RPMI7951 (cell line): ENCODE results near the gene ERC1. TPM values are rescaled to one million over a fixed set of nuclear protein-coding genes. Genes with fewer than 3 reads are reported as not detected.

Experiments
- DNase-seq: peaks from one replicate; pipeline ENCODE4 v3.0.0-alpha.2; 2012; ENCODE audit warnings: low read depth
- total RNA-seq: library from RNA; depleted of rRNA; stranded (reverse); fragments of >200 nt; shearing (Covaris generic); gene quantifications from 2 replicates; pipeline ENCODE4 v1.2.3, GENCODE V29; 2014

Gene ERC1
- total RNA-seq, 1 experiment from 2014 or later = 11.7 TPM

- no peak for DNase-seq
These were observed 391.1 kb downstream of the ERC1 start for GRCh38 chr12:1382151-1382550.

GRCh38 chr12:1382826-1383225 lies 391.8 kb downstream of the ERC1 start:
- DNase-seq = no peak

GRCh38 chr12:1383758-1384157 lies 392.7 kb downstream of the ERC1 start:
- no peak for DNase-seq

DNA sequence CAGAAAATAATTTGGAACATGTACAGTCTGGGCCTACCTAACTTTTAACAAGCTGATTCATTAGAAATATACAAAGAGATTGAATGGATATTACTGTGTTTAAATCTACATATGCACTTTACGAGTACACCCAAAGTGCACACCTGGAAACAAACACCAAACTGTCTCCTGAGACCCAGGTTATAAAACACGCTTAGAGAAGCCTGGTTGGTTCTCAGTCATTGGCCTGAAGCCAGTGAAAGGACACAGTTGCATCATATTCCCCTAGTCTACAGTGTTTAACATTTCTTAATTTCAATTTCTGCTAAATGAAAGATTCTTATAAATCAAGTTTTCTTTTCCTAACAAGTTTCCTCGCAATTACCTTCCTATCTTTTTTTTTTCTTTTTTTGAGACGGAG lies 393.9 kb downstream of the ERC1 start:
- DNase-seq = no peak

DNA sequence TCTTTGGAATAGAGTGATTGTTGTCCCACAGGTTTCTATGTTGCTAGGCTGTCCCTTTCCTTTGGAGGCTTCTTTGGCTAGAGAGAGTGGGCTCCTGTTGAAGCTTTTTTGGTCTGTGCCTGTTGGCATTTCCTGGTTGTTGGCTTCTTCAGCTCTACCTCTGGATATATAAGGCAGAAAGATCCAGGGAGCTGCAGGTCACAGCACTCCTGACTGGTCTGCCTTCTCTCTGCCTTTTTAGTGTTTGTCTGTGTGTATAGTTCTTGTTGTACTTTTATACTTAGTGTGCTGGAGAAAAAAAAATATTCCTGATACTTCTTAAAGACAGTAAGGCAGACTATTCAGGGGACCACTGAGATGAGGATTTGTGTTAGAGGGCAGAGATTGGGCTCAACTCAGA lies 400.7 kb downstream of the ERC1 start:
- no peak for DNase-seq

DNA sequence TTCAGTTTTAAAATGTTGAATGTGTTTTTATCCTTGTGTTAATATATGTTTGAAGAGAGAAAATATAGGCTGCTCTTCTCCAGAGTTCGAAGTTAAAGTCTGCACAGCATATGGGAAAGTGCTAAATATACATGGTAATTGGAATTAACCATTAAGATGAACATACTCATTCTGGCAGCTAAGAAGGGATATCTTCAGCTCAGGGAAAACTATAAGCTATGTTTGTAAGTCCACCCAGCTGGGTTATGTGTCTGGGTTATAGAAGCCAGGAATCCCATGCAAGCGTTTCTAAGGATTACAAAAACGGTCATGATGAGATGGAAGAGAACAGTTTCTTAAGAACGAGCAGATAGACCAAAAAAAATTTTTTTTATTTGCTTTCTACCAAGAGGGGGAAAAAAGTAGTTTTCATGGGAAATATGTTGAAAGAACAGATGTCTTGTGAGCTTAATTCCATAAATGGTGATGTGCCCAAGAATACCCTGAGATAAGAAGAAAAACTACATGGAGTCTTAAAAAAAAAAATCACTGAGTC lies 404.5 kb downstream of the ERC1 start:
- DNase-seq = no peak

DNA sequence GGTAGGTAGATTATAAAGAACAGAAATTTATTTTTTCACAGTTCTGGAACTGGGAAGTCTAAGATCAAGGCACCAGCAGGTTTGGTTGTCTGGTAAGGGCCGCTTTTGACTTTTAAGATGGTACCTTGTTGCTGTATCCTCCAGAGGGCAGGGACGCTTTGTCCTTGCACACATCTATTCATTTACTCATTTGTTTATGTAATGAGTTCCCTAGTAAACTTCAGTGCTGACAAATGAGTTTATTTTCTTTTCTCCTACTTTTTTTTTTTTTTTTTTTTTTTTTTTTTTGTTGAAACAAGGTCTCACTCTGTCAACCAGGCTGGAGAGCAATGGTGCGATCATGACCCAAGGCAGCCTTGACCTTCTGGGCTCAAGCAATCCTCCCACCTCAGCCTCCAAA lies 407.6 kb downstream of the ERC1 start:
- DNase-seq = peak; percentile 33

DNA sequence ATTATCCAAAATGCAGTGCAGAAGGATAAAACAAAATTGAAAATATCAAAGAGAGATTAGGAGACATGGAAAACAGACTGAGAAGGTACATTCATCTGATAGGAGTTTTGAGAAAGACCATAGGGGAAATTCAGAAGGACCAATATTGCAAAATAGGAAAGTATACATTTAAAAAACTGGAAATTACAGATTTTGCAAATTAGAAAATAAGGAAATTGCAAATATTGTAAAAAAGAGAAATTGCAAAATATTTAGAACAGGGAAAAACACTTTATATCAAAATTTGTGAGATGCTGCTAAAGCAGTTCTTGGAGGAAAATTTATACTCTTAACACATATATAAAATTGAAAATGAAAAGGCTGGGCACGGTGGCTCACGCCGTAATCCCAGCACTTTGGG lies 410.9 kb downstream of the ERC1 start:
- no peak for DNase-seq

DNA sequence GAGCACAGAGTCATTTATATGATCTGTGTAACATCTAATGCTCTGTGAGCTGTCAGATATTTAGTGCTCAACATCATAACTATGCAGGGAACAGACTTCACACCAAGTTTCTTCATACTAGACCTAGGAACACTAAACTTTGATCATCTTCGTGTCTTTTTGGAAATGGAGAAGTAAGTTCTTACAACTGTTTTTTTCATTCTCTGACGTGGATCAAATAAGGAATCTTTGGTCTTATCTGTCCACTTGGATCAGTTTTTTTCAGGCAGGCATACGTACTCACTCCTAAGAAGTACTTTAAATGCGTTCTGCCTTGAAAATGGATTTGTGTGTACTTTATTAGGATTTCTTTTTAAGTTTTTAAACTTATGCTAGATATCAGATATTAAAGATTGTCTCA lies 412.4 kb downstream of the ERC1 start:
- no peak for DNase-seq

DNA sequence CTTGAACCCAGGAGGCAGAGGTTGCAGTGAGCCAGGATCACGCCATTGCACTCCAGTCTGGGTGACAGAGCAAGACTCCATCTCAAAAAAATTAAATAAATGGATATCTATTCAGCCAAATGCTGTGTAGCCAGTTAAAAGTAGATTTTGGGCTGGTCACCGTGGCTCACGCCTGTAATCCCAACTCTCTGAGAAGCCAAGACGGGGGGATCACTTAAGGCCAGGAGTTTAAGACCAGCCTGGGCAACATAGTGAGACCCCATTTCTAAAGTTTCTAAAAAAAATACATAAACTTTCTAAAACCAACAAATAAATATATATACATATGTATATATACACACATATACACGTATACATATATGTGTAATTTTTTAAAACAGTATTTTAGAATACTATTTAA lies 414.6 kb downstream of the ERC1 start:
- DNase-seq = no peak

DNA sequence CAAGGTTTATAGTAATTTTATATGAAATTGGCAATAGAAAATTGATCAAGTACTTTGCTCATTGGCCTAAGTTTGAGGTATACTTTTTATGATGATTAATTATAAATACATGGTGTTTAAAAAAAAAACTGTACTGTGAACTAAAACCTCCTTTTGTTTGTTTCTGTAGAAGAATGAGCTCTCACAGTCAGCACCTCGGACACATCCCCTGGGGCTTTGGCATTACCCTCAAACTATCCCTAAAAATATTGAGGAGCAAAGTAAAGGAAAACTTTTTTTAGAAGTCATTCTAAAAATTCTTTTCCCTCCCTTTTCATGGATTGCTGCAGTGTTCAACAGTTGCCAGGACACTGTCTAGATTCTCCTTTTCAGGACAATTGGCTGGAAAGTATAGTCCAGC lies 419.8 kb downstream of the ERC1 start:
- no peak for DNase-seq

GRCh38 chr12:1413930-1414329 lies 422.9 kb downstream of the ERC1 start:
- DNase-seq = no peak

GRCh38 chr12:1418144-1418543 lies 427.1 kb downstream of the ERC1 start:
- no peak for DNase-seq

DNA sequence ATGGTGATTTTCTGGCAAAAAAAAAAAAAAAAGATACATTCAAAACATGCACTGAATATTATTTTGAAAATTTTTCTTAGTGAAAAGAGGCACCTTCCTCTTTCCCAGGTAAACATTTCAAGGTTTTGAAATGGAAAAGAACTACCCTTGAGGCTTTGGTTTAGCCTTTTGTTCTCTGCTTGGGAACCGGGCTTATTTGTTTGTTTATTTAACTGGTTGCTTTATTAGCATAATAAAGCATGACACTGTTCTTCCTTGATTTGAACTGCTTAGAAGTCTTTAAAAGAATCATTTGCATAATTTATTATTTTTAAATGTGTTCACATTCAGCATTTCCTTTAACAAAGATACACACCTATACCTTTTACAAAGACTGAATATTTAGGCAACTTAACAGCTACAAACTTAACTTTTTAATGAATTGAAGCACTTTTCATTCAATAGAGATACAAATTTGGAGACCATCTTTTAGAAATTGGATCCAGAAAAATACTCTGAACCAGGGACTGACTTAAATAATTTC lies 428.9 kb downstream of the ERC1 start:
- no peak for DNase-seq

DNA sequence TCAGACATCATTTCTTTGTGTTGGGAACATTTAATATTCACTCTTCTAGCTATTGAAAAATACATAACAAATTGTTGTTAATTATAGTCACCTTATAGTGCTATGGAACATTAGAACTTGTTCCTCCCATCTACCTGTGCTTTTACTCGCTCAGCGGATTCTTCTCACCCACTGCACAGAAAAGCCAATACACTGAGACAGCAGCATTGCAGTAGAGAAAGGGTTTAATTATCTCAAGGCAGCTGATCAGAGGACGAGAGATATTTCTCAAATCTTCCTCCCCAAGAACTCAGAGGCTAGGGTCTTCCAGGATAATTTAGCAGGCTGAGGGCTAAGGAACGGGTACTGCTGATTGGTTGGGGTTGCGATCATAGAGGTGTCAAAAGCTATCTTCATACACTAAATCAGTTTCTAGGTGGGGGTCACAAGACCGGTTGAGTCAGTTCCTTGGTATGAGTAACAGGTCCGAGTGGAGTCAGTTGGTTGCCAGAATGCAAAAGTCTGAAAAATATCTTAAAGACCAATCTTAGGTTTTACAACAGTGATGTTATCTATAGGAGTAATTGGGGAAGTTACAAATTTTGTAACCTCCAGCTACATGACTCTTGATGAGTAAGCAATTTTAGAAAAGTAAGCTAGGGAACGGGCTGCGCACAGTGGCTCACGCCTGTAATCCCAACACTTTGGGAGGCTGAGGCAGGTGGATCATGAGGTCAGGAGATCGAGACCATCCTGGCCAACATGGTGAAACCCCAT lies 430.2 kb downstream of the ERC1 start:
- no peak for DNase-seq

- DNase-seq = no peak
These were observed 431.7 kb downstream of the ERC1 start for GRCh38 chr12:1422604-1423315.

DNA sequence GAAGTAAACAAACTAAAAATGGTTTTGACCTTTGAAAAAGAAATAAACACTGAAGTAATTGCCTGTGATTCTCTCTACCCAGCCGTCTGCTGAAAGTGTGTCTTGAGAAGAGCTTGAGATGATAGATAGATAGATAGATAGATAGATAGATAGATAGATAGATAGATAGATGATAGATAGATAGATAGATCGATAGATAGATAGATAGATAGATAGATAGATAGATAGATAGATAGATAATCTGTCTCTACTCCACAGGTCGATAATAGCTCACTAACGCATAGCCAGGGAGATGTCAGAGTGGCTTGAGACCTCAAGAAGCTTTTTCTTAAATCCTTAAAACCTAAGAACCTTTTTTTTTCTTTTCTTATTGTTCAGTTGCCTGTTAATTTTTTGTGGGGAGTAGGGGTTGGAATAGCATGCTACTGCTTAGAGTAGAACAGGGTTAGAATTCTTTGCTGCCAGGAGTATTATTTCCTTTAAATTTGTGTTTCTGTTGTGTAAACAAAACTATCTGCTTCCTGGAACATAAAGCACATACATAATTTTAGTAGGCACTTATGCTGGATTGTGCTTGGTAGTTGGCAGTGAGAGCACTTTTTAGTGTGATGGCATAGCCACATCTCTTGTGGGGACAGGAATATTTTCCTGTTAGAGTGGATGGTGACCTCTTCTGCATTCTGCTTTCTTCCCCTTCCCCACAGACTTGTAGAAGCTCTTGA lies 433.8 kb downstream of the ERC1 start:
- DNase-seq = no peak

GRCh38 chr12:1425396-1425729 lies 434.3 kb downstream of the ERC1 start:
- no peak for DNase-seq

DNA sequence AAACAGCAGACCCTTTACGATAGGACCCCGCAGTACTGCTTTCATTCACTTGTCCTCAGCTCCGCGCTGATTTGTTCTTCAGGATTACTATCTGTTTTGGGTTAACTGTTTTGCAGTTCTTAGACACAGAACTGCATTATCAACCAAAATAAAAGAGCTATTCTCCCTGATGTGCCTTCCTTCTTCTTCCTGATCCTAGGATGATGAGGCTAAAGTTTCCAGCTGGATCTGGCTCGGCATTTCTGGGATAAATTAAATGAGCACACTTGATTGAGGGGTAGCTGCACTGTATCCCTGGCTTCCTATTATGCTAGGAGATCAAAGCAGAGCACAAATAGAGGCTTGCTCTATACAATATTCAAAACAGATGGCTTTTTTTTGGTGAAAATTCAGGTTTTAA lies 437.6 kb downstream of the ERC1 start:
- no peak for DNase-seq

DNA sequence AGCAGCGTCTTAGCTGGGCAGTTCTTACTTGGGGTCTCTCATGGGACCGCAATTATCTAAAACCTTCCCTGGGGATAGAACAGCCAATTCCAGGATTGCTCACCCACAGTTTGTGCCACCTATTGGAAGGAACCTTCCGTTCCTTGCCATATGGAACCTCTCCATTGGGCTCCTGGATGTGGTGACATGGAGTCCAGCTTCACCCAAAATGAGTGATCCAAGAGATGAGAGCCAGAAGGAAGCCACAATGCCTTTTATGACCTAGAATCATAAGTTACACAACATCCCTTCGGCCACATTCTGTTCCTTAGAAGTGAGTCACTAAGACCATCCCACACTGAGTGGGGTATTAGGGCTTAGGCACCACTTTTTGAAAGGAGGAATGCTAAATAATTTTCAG lies 439.0 kb downstream of the ERC1 start:
- peak; percentile 96 for DNase-seq

DNA sequence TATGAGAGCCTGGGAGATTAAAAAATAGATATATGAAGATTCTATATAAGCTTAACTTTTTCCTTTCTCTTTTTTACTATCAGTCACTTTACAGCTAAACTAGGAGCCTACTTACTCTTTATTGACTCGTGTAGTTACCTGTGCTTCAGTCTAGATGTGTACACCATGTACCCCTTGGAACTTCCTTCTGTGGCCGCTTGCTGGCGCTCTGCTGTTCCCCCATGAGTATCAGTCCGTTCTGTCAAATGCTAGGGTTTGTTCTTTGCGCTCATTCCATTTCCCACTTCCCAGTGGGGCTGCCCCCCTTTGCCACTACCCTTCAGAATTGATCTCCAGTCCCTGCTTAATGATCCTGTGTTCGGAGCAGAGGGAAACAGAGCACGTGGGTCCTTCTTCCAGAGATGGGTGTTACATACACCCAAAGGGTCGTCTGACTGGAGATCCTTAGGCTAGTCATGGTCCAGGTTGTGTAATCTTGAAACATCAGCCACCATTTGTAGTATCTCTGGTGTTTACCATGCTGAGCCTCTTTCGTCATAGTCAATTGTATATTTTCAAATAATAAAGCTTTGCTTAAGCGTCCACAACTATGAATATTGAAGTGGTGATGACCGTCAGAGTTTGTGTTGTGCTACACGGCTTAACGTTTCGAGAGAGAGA lies 443.4 kb downstream of the ERC1 start:
- DNase-seq = no peak

GRCh38 chr12:1435044-1435443 lies 444.0 kb downstream of the ERC1 start:
- DNase-seq = no peak
